Activated effector memory CD4-positive, alpha-beta T cell treated with anti-CD3 and anti-CD28 coated beads, Interleukin-2, amount 50 U/mL, for 16 hours (primary cell): ENCODE data around the gene EXOC2.

ENCODE experiments used
- DNase-seq: peaks from one replicate; pipeline ENCODE4 v3.0.0-alpha.2; 2020

The EXOC2 gene

DNA sequence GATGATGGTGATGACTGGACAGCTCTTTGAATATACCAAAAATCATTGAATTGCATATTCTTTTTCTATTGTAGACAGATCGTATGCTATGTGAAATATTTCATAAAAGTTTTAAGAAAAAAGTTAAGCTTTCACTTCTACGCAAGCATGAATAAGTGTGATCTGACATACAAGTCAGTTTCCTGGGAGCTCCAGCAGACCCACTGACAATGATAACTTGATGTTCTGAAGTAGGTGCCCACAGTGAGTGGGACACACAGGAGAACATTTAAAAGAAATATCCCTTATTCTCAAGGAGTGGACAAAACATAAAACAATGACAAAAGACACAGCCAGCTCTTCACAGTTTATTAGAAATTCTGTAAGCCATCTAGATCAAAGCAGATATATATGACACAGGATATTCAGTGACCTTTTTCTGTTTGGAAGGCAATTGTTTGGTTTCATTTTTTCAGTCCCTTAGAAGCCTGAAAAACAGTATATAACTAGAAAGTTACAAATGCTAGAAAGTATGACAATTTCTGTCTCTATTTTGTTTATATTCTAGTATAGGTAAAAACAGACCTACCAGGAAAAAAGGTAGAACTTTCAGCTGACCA is 200.0 kb downstream of the EXOC2 start:
- DNase-seq = no peak

DNA sequence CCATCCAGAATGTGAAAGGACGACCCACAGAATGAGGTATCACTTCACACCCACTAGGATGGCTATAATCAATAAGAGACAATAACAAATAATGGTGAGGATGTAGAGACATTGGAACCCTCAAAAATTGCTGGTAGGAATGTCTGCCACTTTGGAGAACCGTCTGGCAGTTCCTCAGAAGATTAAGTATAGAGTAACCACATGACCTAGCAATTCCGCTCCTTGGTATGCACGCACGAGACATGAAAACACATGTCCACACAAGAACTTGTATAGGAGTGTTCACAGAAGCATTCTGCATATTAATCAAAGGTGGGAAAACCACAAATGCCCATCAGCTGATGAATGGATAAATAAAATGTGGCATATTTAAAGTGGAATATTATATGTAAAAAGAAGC is 200.8 kb downstream of the EXOC2 start:
- DNase-seq = no peak

DNA sequence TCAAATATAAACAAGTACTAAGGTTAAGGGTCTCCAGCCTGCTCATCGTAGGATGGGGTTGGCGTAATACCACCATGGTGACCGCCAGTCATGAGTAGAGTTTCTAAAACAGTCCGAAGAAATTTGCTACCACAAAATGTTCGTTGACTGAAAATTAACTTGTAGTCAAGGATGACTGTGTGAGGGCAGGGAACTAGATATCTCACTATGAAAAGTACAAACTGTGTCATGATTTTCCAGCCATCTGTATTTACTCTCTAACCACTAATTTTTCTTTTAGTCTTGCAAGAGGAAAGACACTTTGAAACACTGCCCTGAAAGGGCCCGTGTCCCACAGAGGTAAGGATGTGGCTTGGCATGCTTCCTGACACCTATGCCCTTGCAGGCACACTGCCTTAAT is 201.7 kb downstream of the EXOC2 start:
- DNase-seq = peak; percentile 77

DNA sequence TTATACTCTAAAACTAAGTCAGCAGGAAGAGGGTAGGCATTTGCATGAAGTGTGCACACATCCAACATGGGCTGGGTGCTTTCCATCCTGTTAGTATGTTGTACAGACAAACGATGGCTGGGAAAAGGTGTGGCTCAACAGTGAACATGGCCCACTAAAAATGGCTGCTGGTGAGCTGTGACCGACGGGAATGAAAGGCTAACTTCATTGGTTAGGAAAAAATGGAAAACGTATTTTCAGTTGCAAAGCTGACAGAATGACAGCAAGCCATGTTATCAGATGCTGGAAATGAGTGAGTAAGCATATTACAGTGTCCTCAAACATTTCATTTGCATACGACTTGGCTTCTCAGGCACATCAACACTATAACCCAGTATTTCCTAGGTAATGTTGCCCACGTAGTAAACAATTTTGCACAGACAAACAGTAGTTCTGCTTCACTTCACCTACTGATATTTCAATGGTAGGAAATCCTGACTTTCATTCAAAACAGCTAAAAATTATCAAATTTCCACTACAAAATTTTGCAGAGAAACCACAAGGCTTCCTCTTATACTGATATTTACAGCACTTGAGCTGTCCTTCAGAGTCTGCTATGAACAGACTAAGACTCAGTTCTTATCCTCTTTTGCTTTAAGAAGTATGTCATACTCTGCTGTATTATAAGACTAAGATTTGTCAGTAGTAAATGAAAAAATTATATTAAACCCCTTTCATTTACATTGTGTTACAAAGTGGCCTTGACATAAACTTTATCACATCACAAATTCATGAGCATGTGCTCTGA is 202.5 kb downstream of the EXOC2 start:
- peak; percentile 73 for DNase-seq

DNA sequence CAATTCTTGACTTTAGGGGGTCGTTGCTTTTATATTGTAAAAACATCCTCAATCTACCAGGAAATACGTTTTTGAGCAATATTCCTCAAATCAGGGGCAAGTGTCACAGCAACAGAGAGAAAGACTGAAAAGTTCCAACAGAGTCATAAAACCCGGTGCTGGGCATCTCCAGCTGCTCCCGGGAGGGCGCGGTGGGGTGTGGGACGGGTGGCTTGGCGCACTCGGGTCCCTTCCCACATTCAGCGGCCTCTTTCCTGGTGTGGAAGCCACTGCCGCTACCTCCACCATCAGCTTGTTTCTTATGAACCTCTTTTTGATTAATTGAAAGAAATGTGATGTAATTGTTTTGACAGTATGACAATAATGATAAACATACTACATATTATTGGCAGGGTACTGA is 203.2 kb downstream of the EXOC2 start:
- no peak for DNase-seq

DNA sequence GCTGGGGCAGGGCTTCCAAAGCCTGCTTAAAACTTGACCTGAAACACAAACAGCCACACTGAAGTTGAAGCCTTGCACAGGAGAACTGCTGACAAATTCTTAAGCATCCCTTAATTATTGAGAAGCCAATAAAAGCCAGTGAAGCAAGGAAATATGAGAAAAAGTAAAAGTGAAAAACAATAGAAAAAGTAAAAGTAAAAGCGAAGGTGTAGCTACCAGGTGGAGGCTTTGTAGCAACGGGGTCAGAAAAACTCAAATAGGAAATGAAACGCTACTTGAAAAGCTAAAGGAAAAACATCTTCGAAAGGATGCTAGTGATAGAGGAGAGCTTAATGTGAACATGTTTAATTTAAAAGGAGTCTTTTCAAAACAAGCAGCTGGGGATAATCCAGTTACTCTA is 203.9 kb downstream of the EXOC2 start:
- no peak for DNase-seq

DNA sequence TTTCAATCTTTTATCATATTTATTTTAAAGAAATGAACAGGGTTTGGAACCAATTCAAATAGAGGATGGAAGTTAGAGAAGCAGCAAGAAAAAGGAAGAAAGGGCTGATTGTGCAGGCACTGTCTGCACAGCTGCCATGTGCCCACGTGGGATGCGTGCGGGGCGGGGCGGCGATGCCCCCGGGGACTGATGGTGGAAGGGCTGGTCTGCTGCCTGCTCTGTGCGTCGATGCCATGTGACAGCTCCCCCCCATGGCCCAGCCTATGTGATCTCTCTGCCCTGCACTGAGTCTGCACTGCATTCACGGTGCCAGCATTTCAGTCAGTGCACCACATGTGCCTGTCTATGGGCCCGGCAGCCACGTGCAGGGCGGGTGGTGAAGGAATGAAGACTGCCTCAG is 205.0 kb downstream of the EXOC2 start:
- DNase-seq = no peak

DNA sequence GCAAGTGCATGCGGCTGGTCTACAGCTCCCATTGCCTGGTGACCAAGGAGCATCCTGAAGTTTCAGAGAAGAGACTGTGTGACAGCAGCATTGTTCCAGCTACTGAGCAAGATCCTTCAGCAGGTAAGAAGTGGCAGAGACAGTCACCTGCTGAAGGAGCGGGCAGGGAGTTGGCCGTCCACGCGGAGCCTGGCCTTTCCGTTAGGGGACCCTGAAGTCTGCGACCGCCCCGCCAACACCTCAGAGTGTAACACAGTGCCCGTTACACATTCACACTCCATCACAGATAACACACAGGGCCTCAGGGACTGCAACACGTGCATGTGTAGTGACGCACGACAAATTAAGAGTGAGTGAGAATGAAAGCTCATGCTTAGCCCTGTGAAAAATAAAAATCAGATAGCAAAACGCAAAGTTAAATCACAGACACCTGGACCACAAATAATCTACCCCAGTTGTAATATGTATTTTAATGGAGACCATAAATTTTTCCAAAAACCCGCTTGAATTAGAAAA is 207.2 kb downstream of the EXOC2 start:
- no peak for DNase-seq

DNA sequence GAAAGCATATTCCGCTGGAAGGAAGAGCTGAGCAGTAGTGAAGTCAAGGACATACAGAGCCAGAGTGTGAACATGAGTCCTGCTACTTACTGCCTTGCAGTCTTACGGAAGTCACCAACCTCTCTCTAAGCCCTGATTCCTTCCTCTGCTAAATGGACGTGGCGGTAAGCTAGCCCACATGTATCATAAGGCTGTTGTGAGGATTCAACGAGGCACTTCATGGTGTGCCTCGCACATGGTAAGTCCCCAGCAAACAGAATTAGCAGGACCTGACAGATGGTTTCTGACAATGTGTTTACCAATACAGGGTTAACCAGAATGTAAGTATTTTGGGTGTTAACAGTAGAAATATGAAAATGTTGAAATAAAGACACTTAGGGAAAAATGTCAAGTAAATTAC is 208.2 kb downstream of the EXOC2 start:
- no peak for DNase-seq

DNA sequence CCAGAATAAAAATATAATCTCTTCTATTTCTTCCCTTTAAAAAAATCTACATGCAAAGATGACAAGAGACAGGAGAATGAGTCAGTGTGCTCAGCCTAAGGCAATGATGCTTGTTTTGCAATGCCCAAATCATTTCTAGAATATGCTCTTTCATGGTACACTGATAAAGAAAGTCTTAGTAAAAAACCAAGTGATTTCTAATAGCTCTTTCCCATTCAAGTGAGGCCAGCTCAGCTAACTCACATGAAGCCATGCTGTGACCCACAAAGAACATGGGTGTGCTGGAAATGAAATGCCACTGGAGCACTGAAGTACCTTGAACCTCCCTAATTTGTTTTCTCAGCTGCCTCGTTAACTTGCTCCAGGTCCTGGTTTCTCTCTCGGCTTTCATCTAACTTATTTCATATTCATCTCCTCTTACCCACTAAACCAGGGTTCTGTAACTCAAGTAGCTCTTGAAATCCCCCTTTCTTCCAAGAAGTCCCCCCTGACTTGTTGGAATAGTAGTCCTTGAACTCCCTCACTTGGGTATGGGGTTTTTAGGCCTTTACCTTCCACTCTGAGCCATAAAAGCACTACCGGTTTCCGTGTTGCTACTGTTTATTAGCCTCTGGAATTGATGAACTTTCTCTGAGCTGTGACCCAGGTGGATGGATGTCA is 208.7 kb downstream of the EXOC2 start:
- peak; percentile 71 for DNase-seq

DNA sequence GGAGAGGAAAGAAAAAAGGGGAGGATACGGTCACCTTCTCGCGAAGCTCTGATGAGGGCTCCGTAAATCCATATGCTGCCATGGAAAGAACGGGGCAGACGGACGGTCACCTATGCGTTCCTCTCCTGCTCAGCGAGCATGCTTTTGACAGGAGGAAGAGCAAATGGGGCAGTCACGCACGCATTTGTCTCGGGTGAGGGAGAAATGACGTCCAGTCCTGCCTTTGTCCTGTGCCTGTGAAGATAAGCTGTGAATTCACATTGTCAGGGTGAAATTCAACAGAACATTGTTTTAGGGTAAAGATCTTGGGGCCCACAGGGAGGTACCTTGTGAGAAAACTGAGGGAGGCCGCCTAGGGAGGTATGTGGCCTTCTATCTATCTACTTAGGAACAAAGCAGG is 217.6 kb downstream of the EXOC2 start:
- no peak for DNase-seq

DNA sequence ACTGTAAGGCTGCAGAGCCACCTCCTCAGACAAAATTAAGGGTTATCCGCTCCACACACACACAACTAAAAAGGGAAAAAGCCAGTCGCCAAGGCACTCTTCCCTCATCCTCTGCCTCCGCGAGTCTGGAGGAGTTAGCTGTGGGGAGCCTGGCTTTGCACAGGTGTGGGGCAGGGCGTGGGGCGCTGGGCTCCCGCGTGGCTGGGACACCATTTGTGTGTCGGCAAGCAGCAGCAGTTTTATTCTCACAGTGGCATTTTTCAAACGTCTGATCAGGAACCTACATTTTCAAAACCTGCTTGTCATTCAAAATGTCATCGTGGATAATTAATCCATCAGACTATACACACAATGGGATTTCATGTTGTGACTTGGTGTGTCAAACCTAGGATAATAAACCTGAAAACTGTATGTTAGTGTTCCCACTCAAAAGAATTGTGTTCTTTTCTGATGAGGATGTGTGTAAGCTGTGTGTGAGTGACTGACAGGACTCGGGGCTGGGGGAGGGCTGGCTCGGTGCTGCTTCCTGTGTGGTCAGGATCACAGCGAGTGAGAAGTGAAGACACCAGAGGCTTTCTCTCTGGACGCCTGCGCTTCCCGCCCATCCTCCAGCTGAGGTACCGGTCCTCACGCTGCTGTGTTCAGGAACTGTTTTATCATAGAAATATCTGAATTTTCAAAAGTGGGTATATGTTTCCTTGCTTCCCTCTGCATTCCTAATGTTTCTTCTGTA is 218.3 kb downstream of the EXOC2 start:
- DNase-seq = peak; percentile 89

DNA sequence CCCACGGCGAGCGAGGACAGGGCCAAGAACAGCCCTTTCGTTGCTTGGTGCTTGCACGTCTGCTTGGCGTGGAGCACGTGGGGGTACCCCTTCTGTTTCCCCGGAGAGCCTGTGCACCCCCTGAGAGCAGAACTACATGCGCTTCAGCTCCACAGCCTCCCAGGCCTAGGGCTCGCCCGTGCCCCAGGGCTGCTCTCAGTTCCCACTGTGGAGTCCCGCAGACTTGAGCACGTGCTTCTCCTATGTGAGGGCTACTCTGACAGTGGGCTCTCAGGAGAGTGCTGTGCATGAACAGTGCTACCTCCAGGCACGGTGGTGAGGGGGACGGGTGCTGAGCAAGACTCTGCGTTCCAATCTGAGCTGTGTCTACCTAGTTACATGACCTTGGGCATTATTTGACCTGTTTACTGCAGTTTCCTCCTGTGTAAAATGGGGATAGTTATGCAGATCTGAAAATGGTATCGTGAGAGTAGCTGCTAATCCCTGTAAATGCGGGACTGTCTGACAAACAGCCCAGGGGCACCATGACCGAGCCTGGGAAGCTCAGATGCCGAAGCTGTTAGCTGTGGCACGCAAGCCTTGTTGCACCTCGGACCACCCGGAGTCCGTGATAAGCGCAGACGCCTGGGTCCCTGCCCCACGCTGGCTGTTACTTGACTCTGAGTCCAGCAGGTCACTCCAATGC is 219.0 kb downstream of the EXOC2 start:
- DNase-seq = peak; percentile 60

DNA sequence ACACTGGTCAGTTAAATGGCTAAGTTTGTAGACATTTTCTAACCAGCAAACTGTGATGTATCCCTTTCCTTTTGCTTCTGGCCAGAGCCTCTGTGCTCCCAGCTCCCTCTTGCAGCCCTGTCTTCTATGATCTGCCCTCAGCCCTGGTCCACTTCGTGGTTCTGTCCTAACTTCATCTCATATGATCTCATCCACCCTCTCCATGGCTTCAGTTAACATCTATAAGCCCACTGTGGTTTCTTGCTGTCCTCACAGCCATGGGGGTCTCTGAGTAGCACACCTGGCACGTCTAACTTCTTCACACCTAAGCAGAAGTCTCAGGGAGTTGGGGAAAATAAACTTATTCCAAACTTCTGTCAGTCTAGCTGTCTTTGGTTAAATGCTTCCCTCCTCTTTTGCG is 219.6 kb downstream of the EXOC2 start:
- no peak for DNase-seq

DNA sequence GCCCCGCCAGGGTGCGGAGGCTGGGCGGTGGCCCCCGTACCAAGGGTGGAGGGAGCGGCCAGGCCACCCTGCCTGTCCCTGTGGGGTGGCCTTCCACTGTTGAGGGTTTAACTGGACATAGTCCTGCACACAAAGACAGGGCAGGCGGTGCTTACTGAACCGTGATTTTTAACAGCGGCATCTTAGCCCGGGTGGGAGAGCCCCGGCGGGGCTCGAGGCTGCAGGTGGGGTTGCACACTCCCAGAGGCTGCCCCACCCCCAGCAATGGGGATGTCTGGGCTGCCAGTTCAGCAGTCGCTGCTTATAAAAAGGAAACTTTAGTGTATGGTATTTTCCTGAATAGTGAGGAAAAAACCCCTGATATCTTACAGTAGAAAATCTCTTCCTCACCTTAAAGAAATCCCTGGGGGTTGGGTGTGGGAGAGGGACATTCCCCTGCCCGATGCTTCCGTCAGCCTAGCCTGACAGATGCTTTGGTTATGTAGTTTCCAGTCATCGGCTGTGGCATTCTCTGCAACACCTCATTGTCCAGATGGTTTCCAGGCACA is 222.0 kb downstream of the EXOC2 start:
- DNase-seq = no peak

DNA sequence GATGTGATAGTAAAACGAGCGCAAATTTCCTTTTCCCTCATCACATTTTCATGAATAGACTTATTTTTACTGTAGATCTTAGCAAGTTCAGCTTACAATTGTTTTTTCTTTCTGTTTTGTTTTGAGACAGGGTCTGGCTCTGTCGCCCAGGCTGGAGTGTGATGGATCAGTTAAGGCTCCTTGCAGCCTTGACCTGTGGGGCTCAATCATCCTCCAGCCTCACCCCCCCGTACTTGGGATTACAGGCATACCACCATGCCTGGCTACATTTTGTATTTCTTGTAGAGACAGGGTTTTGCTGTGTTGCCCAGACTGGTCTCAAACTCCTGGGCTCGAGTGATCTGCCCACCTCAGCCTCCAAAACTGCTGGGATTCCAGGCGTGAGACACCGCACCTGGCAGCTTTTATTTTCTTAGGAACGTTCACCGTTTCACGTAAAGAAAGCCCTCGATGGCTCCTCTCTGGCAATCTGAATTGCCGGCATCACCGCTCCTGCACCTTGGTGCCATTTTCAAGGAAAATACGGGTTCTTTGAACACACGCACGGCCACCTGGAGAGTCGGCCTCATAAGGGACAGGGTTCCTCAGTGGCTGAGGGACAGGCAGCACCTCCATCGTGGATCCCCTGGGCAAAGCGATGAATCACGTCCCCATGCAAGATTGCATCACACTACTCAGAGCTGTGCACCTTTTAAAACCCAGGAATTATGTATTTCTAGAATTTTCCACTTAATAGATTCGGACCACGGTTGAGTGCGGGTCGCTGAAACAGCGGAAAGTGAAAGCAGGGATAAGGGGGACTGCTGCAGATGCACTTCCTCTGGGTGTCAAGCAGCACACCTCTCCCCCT is 222.7 kb downstream of the EXOC2 start:
- no peak for DNase-seq

DNA sequence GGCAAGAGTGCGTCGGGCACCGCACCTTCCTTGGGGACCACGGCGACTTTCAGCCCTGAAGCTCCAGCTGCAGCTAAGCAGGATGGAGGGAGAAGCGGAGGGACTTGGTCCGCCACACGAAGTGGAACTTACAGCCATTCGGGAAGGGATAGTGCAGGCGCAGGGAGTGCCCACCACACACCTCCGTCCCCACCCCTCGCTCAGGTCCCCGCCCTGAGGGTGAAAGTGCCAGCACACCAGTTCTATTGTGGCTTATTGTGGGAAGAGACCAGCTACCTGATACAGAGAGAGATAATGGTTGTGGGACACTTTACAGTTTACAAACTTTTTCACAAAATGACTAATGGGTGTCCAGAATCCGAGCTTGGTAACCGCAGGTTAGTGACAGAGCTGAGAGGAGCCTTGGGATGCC is 225.3 kb downstream of the EXOC2 start:
- DNase-seq = peak; percentile 73

DNA sequence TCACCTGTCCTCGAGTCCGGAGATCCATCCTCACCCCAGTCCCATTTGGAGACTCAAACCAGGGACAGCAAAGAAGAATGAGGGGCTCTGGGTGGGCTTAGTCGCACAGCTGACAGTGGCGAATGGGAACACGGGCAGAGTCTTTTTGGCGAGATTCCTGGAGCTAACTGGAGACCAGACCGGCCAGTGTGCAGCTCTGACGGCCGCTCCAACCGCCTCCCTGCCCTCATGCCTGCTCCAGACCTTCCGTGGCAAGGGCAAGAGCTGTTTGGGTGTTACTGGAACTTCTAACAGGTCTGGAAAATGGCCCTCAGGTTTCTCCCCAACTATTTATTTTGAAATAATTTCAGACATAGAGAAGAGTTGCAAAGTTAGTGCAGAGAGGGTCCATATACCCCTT is 225.8 kb downstream of the EXOC2 start:
- no peak for DNase-seq

DNA sequence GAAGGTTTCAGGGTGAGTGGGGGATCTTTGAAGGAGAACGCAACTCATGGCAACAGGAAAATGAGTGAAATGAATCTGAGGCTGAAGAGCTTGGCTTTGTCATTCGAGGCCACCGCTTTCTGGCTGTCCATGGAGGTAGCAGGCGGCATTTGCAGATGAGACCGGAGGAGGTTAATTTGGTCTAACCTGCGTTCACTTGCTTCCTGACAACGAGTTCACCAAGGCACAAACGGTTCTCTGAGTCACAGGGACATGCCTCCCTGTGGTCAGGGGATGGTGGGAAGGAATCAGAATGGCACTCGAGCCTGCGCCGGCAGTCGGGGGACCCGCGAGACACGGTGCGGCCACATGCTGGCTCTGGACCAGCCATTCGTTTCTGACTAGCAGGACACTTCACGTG is 226.4 kb downstream of the EXOC2 start:
- peak; percentile 53 for DNase-seq

DNA sequence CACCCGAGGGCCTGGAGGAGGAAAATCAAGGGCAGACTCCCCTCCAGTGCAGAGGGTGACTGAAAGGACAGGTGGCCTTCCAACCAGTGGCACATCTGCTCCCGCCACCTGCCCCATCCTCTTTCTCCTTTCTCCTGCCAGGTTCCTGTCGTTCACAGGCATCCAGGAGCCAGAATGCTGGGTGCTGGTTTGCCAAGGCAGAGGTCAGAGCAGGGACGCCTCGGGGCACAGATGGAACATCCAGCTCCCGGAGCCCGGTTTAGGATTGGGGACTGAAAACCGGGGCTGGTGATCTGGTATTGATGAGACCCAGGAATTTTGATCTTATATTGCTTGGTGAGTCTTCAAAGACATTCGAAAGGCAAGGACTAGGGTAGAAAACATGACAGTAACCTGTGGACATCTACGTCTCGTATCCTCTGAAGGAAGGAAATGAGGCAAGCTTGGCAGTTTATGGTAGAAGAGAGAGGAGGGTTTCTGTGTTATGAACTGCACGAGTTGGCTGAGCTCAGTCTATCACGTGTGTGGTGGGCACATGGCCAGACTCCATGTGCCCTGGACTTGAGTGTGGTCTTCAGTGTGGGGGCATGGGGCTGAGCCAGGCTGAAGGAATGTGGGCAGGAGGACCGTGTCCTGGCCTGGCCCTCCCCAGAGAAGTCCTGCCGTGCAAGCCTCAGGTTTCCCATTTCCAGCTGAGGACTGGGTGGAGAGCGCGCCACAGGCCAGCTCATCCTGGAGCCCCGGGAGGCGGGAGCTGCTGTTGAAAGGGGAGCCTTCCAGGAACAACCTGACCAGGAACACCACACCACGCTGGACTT is 227.2 kb downstream of the EXOC2 start:
- peak; percentile 56 for DNase-seq

DNA sequence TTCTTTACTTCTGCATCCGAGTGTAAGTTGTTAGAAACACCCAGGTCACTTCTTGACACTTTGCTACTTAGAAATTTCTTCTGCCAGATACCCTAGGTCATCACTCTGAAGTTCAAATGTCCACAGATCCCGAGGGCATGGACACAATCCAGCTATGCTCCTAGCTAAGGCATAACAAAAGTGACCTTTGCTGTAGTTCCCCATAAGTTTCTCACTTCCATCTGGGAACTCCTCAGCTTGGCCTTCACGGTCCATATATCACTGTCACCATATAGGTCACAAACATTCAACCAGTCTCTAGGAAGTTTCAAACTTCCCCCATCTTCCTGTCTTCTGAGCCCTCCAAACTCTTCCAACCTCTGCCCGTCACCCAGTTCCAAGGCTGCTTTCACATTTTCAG is 236.1 kb downstream of the EXOC2 start:
- DNase-seq = no peak
